Stimulated activated CD4-positive, alpha-beta T cell treated with anti-CD3 and anti-CD28 coated beads, TNF-alpha, amount 100 ng/mL, for 1 hour (primary cell): ENCODE results near the gene COL5A1.

Experiments used
- DNase-seq, 3 donors: peaks; one replicate each; pipeline ENCODE4 v3.0.0-alpha.2; 2020; ENCODE audit warnings: low read depth in 3 of 3, low spot score in 1 of 3

The COL5A1 gene

GRCh38 chr9:134738869-134739659 is 97.5 kb downstream of the COL5A1 start:
- DNase-seq: peak in 1 of 3 donors; percentile 21

- DNase-seq: no peak
Measured at GRCh38 chr9:134739660-134739968, 98.0 kb downstream of the COL5A1 start.

GRCh38 chr9:134740071-134740470 is 98.5 kb downstream of the COL5A1 start:
- DNase-seq: no peak

- no peak for DNase-seq
Measured at GRCh38 chr9:134741846-134742245, 100.2 kb downstream of the COL5A1 start.

- DNase-seq: no peak
Measured at GRCh38 chr9:134742822-134743535, 101.4 kb downstream of the COL5A1 start.

- no peak for DNase-seq
Measured at GRCh38 chr9:134743853-134744252, 102.2 kb downstream of the COL5A1 start.

GRCh38 chr9:134744385-134745295 is 103.0 kb downstream of the COL5A1 start:
- DNase-seq: no peak

- no peak for DNase-seq
Measured at GRCh38 chr9:134747951-134748489, 106.4 kb downstream of the COL5A1 start.

GRCh38 chr9:134748591-134748990 is 107.0 kb downstream of the COL5A1 start:
- no peak for DNase-seq

GRCh38 chr9:134750450-134751155 is 109.0 kb downstream of the COL5A1 start:
- DNase-seq: no peak

- DNase-seq: no peak
Measured at GRCh38 chr9:134751622-134752021, 110.0 kb downstream of the COL5A1 start.

GRCh38 chr9:134752471-134753168 is 111.0 kb downstream of the COL5A1 start:
- no peak for DNase-seq

- DNase-seq: no peak
Measured at GRCh38 chr9:134753191-134753590, 111.6 kb downstream of the COL5A1 start.

GRCh38 chr9:134755221-134755907 is 113.8 kb downstream of the COL5A1 start:
- DNase-seq: no peak

GRCh38 chr9:134756098-134756497 is 114.5 kb downstream of the COL5A1 start:
- no peak for DNase-seq

GRCh38 chr9:134757216-134757975 is 115.8 kb downstream of the COL5A1 start:
- DNase-seq: no peak

GRCh38 chr9:134758949-134759607 is 117.5 kb downstream of the COL5A1 start:
- DNase-seq: no peak

GRCh38 chr9:134759913-134760312 is 118.3 kb downstream of the COL5A1 start:
- no peak for DNase-seq
